GM06990 (cell line): ENCODE data around the gene BRCC3.

Experiments used
- DNase-seq: peaks from one replicate; pipeline ENCODE4 v3.0.0-alpha.2; 2011; ENCODE audit not compliant: insufficient read length; ENCODE audit errors: extremely low read depth
- H3K27me3 ChIP-seq: replicated peaks from 2 replicates; pipeline ENCODE4 v1.6.0; 2011; ENCODE audit warnings: low read length; ENCODE audit not compliant: control insufficient read depth, insufficient read depth
- H3K36me3 ChIP-seq: 2 replicates; pipeline ENCODE4 v1.5.1; 2011; ENCODE audit warnings: low read length; ENCODE audit not compliant: control insufficient read depth, insufficient read depth
- H3K4me3 ChIP-seq: replicated peaks from 2 replicates; pipeline ENCODE4 v1.5.1; 2011; ENCODE audit warnings: low read depth, mild to moderate bottlenecking, control low read depth, low read length
- CTCF ChIP-seq: IDR thresholded peaks from 2 replicates; pipeline ENCODE4 v1.5.1; 2011; ENCODE audit warnings: low read length, control low read depth, mild to moderate bottlenecking, inconsistent platforms; ENCODE audit not compliant: insufficient read depth, poor library complexity, severe bottlenecking

BRCC3 gene

GRCh38 chrX:155054255-155054654, 17.1 kb upstream of the BRCC3 start:
- Histone ChIP-seq H3K36me3 (no peaks in the 10 kb centered on the region), H3K27me3 (no peaks in the 10 kb centered on the region), H3K4me3 (no peak overlapping the region)
- TF ChIP-seq CTCF: no peak
- no peak for DNase-seq

GRCh38 chrX:155055494-155055893, 15.8 kb upstream of the BRCC3 start:
- no peaks in the 10 kb centered on the region; the same call in 1 of the 2 replicates for H3K36me3 ChIP-seq
- no peaks in the 10 kb centered on the region for H3K27me3 ChIP-seq
- no peak for DNase-seq
- no peak overlapping the region for H3K4me3 ChIP-seq
- no peak for TF ChIP-seq CTCF

- H3K36me3 ChIP-seq: no peaks in the 10 kb centered on the region; the same call in 1 of the 2 replicates
- DNase-seq: no peak
- no peak for TF ChIP-seq CTCF
- no peaks in the 10 kb centered on the region for H3K27me3 ChIP-seq
- H3K4me3 ChIP-seq: no peak overlapping the region
Observed at GRCh38 chrX:155056471-155056870, 14.8 kb upstream of the BRCC3 start.

GRCh38 chrX:155056877-155057792, 14.2 kb upstream of the BRCC3 start:
- DNase-seq: peak; percentile 50

GRCh38 chrX:155061760-155062159, 9.5 kb upstream of the BRCC3 start:
- no peak for DNase-seq

More at GRCh38 chrX:155056877-155057792, 14.2 kb upstream of the BRCC3 start:
- Histone ChIP-seq H3K27me3 (no peaks in the 10 kb centered on the region), H3K36me3 (no peaks in the 10 kb centered on the region; the same call in 1 of the 2 replicates), H3K4me3 (peak overlapping the region; percentile 29)
- peak; percentile 80 for TF ChIP-seq CTCF

More at GRCh38 chrX:155061760-155062159, 9.5 kb upstream of the BRCC3 start:
- H3K36me3 ChIP-seq: no peaks in the 10 kb centered on the region; the same call in 1 of the 2 replicates
- TF ChIP-seq CTCF: no peak
- no peaks in the 10 kb centered on the region for H3K27me3 ChIP-seq
- no peak overlapping the region for H3K4me3 ChIP-seq
